Kidney (tissue), 14 donors: ENCODE results near the gene MSRB3. TPM values are rescaled to one million over a fixed set of nuclear protein-coding genes. Genes with fewer than 3 reads are reported as not detected.

ENCODE experiments used
- DNase-seq, 5 donors: peaks; one replicate each; pipeline ENCODE4 v3.0.0-alpha.2; 2013 to 2020
- FAIRE-seq: peaks from 2 replicates; lab custom pipeline; 2012; peaks lifted over from hg19 to GRCh38; lab: Jason Lieb, UNC
- H3K27ac ChIP-seq, 2 donors: one replicate each; pipeline ENCODE4 v1.7.0; 2013; ENCODE audit warnings: low read depth in 2 of 2, low read length in 2 of 2, inconsistent platforms in 1 of 2
- H3K27me3 ChIP-seq: one replicate; pipeline ENCODE4 v1.7.1; 2013; ENCODE audit warnings: low read length, inconsistent platforms; ENCODE audit not compliant: control insufficient read depth, insufficient read depth
- H3K36me3 ChIP-seq, 3 donors: one replicate each; pipeline versions ENCODE4 v1.7.0 to v1.7.1; 2013; ENCODE audit warnings: low read length in 3 of 3, control low read depth in 1 of 3, inconsistent platforms in 1 of 3; ENCODE audit not compliant: insufficient read depth in 3 of 3, control insufficient read depth in 2 of 3
- H3K4me1 ChIP-seq, 3 donors: one replicate each; pipeline versions ENCODE4 v1.7.0 to v1.7.1; 2013; ENCODE audit warnings: low read length in 3 of 3, inconsistent platforms in 1 of 3, low read depth in 1 of 3; ENCODE audit not compliant: control insufficient read depth in 2 of 3, insufficient read depth in 2 of 3
- H3K4me3 ChIP-seq, 3 donors: one replicate each; pipeline versions ENCODE4 v1.7.0 to v1.8.1; 2013; ENCODE audit warnings: low read length in 3 of 3, control low read depth in 1 of 3, inconsistent platforms in 1 of 3
- H3K9ac ChIP-seq, 3 donors: one replicate each; pipeline versions ENCODE4 v1.7.0 to v1.7.1; 2013; ENCODE audit warnings: low read length in 3 of 3, control low read depth in 1 of 3, inconsistent platforms in 1 of 3
- H3K9me3 ChIP-seq, 3 donors: one replicate each; pipeline versions ENCODE4 v1.7.0 to v1.7.1; 2013; ENCODE audit warnings: low read length in 3 of 3, control low read depth in 1 of 3, inconsistent platforms in 1 of 3; ENCODE audit not compliant: control insufficient read depth in 2 of 3, insufficient read depth in 1 of 3
- intact Hi-C: fragments of 100-400 bp; cut with DNase I; formaldehyde crosslinking; loops from one replicate; pipeline ENCODE4 v1.11.1; 2022
- polyA plus RNA-seq: library from polyadenylated mRNA; stranded (reverse); fragments of 350-450 nt; fragmentation: Illumina TruSeq; extraction: RNeasy Lipid Tissue Mini Kit (QIAGEN cat#74804); gene quantifications from one replicate; pipeline ENCODE4 v1.2.3, GENCODE V29; 2014; ENCODE audit warnings: low read depth, low replicate concordance; ENCODE audit not compliant: insufficient read depth
- total RNA-seq: library from RNA; stranded (reverse); fragmentation: NEBNext Ultra II Directional; extraction: Animal tissue kit (Norgen Biotek cat#: 25700); gene quantifications from one replicate; pipeline ENCODE4 v1.2.1, GENCODE V29; 2021
- TF ChIP-seq, protein P1 (sequence below): IDR thresholded peaks from 3 replicates; pipeline ENCODE4 v1.5.1; 2012; ENCODE audit warnings: mild to moderate bottlenecking, moderate library complexity, borderline replicate concordance; ENCODE audit not compliant: insufficient read depth; ENCODE audit errors: extremely low read depth
- donor health status: control.
- donor health status: control.
- donor health status: control.
- donor health status: control.
- donor health status: control.
- donor health status: DM: yes; HTN: yes; CAD: no.
- donor health status: Normal renal cell carcinoma (clear cell type).

Gene MSRB3
- total and polyA plus RNA-seq, 2 donors from 2014 or later: 10.3 to 35.9 TPM

GRCh38 chr12:65430006-65430405 is 151.5 kb downstream of the MSRB3 start:
- Histone ChIP-seq H3K36me3 (no peaks in the 10 kb centered on the region), H3K9me3 (no peaks in the 10 kb centered on the region), H3K9ac (no peak overlapping the region), H3K27ac (no peak overlapping the region), H3K27me3 (no peaks in the 10 kb centered on the region), H3K4me3 (no peak overlapping the region), H3K4me1 (no peaks in the 10 kb centered on the region)
- FAIRE-seq (no peak), DNase-seq (peak in 2 of 5 donors; percentile 44 to 60)
- intact Hi-C loops: no loop called here
- TF ChIP-seq, protein P1, sequence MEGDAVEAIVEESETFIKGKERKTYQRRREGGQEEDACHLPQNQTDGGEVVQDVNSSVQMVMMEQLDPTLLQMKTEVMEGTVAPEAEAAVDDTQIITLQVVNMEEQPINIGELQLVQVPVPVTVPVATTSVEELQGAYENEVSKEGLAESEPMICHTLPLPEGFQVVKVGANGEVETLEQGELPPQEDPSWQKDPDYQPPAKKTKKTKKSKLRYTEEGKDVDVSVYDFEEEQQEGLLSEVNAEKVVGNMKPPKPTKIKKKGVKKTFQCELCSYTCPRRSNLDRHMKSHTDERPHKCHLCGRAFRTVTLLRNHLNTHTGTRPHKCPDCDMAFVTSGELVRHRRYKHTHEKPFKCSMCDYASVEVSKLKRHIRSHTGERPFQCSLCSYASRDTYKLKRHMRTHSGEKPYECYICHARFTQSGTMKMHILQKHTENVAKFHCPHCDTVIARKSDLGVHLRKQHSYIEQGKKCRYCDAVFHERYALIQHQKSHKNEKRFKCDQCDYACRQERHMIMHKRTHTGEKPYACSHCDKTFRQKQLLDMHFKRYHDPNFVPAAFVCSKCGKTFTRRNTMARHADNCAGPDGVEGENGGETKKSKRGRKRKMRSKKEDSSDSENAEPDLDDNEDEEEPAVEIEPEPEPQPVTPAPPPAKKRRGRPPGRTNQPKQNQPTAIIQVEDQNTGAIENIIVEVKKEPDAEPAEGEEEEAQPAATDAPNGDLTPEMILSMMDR: no peak

- H3K27me3 ChIP-seq: no peaks in the 10 kb centered on the region
- H3K4me3 ChIP-seq: no peak overlapping the region
- no peak overlapping the region for H3K9ac ChIP-seq
- H3K27ac ChIP-seq: no peak overlapping the region
- intact Hi-C loops: no loop called here
- FAIRE-seq: no peak
- H3K9me3 ChIP-seq: no peaks in the 10 kb centered on the region
- peak in 2 of 5 donors; percentile 50 to 53 for DNase-seq
- H3K4me1 ChIP-seq: no peaks in the 10 kb centered on the region
- no peaks in the 10 kb centered on the region for H3K36me3 ChIP-seq
- TF ChIP-seq, protein P1: no peak
Measured at GRCh38 chr12:65430571-65431306, 152.3 kb downstream of the MSRB3 start.

DNA sequence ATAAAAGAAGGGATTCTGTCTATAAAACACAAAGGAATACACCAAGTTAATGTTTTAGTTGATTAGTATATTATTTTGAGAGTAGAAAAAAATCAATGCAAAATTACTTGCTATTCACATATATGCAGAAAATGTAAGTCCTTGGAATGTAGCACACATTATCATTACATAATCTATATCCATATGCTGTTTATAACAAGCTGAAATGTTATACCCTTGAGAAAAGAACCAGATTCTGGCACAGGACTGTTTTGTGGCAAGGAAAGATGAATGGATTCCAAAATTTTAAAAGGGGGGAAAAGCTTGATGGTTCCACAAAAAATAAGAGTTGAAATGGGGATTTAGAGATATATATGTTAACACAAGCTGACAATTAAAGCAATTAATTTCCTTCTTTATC is 153.6 kb downstream of the MSRB3 start:
- Histone ChIP-seq H3K27ac (no peak overlapping the region), H3K9ac (no peak overlapping the region), H3K4me3 (no peak overlapping the region), H3K4me1 (no peaks in the 10 kb centered on the region), H3K36me3 (no peaks in the 10 kb centered on the region), H3K27me3 (no peaks in the 10 kb centered on the region), H3K9me3 (no peaks in the 10 kb centered on the region)
- DNase-seq: no peak
- TF ChIP-seq, protein P1: no peak
- no peak for FAIRE-seq
- intact Hi-C loops: no loop called here

GRCh38 chr12:65432651-65433050 is 154.2 kb downstream of the MSRB3 start:
- no peaks in the 10 kb centered on the region for H3K4me1 ChIP-seq
- H3K4me3 ChIP-seq: no peak overlapping the region
- no peaks in the 10 kb centered on the region for H3K27me3 ChIP-seq
- no peak overlapping the region for H3K9ac ChIP-seq
- H3K27ac ChIP-seq: no peak overlapping the region
- no peaks in the 10 kb centered on the region for H3K9me3 ChIP-seq
- no peaks in the 10 kb centered on the region for H3K36me3 ChIP-seq
- no peak for DNase-seq
- TF ChIP-seq, protein P1: no peak
- FAIRE-seq: no peak
- intact Hi-C loops: no loop called here
